ENCODE data around the gene NUDC. TPM values are rescaled to one million over a fixed set of nuclear protein-coding genes. Genes with fewer than 3 reads are reported as not detected.

The NUDC gene
- total and polyA plus RNA-seq, 2 of the 13 experiments (the other 11 are each of a cell fraction or from before 2014, with no cell fraction given), result 34.7 to 104 TPM

DNA sequence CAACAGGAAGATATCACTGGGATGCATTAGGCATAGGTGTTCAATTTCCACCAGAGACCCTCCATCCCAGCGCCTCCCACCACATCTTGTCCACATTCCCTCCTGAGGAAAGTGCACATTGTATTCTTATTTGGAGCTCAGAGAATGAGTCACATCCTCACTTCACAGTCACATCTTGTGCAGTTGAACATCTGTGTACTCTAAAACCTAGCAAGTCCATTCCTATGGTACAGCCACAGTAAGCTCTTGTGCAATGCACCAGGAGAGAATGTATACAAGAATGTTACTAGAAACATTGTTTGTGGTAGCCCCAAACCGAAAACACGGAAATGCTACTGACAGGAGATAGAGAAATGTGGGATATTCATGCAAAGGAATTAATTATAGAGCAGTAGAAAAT is 40.3 kb downstream of the NUDC start (continued):
- TF ChIP-seq TBX2 (CRISPR knock-in tag; IDR thresholded peaks at IDR 0.05; ENCODE audit: borderline replicate concordance) (peak; percentile 35; the same call in 1 of the 2 replicates), ZNF720 (CRISPR knock-in tag; IDR thresholded peaks at IDR 0.05) (no peak), ZBTB37 (CRISPR knock-in tag; IDR thresholded peaks at IDR 0.05) (peak; percentile 46; the same call in 1 of the 2 replicates), ELF3 (CRISPR knock-in tag; IDR thresholded peaks at IDR 0.05) (peak; percentile 96), BRD4 (CRISPR knock-in tag; IDR thresholded peaks at IDR 0.05) (no peak), FOXA1 (IDR thresholded peaks at IDR 0.05) (no peak), FOXA1 (CRISPR knock-in tag; IDR thresholded peaks at IDR 0.05) (peak; percentile 60; the same call in 1 of the 2 replicates), LCORL (IDR thresholded peaks at IDR 0.05) (peak; percentile 49), LCORL (CRISPR knock-in tag; IDR thresholded peaks at IDR 0.05) (peak; percentile 77; the same call in 1 of the 2 replicates), RFX5 (IDR thresholded peaks at IDR 0.05; ENCODE audit: low read depth, low read length) (no peak), ZSCAN9 (CRISPR knock-in tag; IDR thresholded peaks at IDR 0.05; ENCODE audit: borderline replicate concordance) (peak; percentile 65; the same call in 1 of the 2 replicates), PHF8 (CRISPR knock-in tag; IDR thresholded peaks at IDR 0.05) (no peak), HNRNPL (IDR thresholded peaks at IDR 0.05; ENCODE audit: low read depth, low read length) (no peak), IRF2 (CRISPR knock-in tag; IDR thresholded peaks at IDR 0.05) (peak; percentile 64), THAP11 (CRISPR knock-in tag; IDR thresholded peaks at IDR 0.05) (peak; percentile 66; the same call in 1 of the 2 replicates), ZC3H4 (CRISPR knock-in tag; IDR thresholded peaks at IDR 0.05; ENCODE audit: borderline replicate concordance) (no peak), SRSF9 (IDR thresholded peaks at IDR 0.05; ENCODE audit: borderline replicate concordance, insufficient read depth, low read depth, low read length, poor library complexity, severe bottlenecking) (no peak), TEAD3 (CRISPR knock-in tag; optimal IDR thresholded peaks at IDR 0.05; ENCODE audit: borderline replicate concordance) (peak; percentile 95), ZNF296 (CRISPR knock-in tag; conservative IDR thresholded peaks at IDR 0.05) (no peak), RXRB (CRISPR knock-in tag; IDR thresholded peaks at IDR 0.05; ENCODE audit: borderline replicate concordance) (peak; percentile 72; the same call in 1 of the 2 replicates), ZNF564 (CRISPR knock-in tag; IDR thresholded peaks at IDR 0.05) (no peak)
- TF ChIP-seq, protein P1, sequence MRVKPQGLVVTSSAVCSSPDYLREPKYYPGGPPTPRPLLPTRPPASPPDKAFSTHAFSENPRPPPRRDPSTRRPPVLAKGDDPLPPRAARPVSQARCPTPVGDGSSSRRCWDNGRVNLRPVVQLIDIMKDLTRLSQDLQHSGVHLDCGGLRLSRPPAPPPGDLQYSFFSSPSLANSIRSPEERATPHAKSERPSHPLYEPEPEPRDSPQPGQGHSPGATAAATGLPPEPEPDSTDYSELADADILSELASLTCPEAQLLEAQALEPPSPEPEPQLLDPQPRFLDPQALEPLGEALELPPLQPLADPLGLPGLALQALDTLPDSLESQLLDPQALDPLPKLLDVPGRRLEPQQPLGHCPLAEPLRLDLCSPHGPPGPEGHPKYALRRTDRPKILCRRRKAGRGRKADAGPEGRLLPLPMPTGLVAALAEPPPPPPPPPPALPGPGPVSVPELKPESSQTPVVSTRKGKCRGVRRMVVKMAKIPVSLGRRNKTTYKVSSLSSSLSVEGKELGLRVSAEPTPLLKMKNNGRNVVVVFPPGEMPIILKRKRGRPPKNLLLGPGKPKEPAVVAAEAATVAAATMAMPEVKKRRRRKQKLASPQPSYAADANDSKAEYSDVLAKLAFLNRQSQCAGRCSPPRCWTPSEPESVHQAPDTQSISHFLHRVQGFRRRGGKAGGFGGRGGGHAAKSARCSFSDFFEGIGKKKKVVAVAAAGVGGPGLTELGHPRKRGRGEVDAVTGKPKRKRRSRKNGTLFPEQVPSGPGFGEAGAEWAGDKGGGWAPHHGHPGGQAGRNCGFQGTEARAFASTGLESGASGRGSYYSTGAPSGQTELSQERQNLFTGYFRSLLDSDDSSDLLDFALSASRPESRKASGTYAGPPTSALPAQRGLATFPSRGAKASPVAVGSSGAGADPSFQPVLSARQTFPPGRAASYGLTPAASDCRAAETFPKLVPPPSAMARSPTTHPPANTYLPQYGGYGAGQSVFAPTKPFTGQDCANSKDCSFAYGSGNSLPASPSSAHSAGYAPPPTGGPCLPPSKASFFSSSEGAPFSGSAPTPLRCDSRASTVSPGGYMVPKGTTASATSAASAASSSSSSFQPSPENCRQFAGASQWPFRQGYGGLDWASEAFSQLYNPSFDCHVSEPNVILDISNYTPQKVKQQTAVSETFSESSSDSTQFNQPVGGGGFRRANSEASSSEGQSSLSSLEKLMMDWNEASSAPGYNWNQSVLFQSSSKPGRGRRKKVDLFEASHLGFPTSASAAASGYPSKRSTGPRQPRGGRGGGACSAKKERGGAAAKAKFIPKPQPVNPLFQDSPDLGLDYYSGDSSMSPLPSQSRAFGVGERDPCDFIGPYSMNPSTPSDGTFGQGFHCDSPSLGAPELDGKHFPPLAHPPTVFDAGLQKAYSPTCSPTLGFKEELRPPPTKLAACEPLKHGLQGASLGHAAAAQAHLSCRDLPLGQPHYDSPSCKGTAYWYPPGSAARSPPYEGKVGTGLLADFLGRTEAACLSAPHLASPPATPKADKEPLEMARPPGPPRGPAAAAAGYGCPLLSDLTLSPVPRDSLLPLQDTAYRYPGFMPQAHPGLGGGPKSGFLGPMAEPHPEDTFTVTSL (CRISPR knock-in tag; IDR thresholded peaks at IDR 0.05; ENCODE audit: borderline replicate concordance), result peak; percentile 80; the same call in 1 of the 2 replicates
- TF ChIP-seq, protein P2, sequence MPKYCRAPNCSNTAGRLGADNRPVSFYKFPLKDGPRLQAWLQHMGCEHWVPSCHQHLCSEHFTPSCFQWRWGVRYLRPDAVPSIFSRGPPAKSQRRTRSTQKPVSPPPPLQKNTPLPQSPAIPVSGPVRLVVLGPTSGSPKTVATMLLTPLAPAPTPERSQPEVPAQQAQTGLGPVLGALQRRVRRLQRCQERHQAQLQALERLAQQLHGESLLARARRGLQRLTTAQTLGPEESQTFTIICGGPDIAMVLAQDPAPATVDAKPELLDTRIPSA (CRISPR knock-in tag; IDR thresholded peaks at IDR 0.05; ENCODE audit: borderline replicate concordance), result no peak

All from HepG2 (cell line).